Measurements from ENCODE around the gene HMG20B. TPM values are rescaled to one million over a fixed set of nuclear protein-coding genes. Genes with fewer than 3 reads are reported as not detected.

Gene HMG20B
- total RNA-seq, 1 experiment from 2014 or later: 186 TPM

DNA sequence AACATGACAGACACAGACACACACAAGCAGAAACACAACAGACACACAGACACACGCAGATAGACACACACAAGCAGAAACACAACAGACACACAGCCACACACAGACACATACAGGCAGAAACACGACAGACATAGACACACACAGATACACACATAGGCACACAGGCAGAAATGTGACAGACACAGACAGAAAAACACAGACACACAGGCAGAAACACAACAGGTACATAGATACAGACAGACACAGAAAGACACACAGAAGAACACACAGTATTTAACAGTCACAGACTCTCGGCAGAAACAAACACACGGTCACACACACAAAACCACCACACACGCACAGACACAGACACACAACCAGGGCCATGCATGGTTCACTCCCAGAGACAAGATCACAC lies 33.0 kb downstream of the HMG20B start:
- intact Hi-C loops (cut with micrococcal nuclease): no loop called here

More for the DNA sequence above, 33.0 kb downstream of the HMG20B start:
- no peak for DNase-seq (ENCODE audit: low read depth, low spot score)
- ChIA-PET POLR2A (no interaction called here), CTCF (no interaction called here), RAD21 (ENCODE audit: low non-redundant PET in 1 of 2, low total read pairs in 2 of 2, uncharacterized antibody in 2 of 2, unreplicated experiment in 2 of 2) (no interaction called here)
- Histone ChIP-seq H3K36me3 (ENCODE audit: control insufficient read depth in 1 of 2, insufficient read depth in 2 of 2, low read length in 2 of 2) (no peaks in the 10 kb centered on the region), H3K27ac (ENCODE audit: low read depth, low read length) (peak overlapping the region; percentile 79; the same call in 1 of the 2 replicates), H3K9me3 (ENCODE audit: control insufficient read depth in 1 of 2, insufficient read depth in 1 of 2, low read depth in 1 of 2, low read length in 2 of 2) (no peaks in the 10 kb centered on the region), H4K20me1 (ENCODE audit: insufficient read depth) (no peaks in the 10 kb centered on the region), H2AFZ (ENCODE audit: low read depth, low read length, poor library complexity, severe bottlenecking) (no peak overlapping the region), H3K79me2 (ENCODE audit: insufficient read depth, low read length) (no peaks in the 10 kb centered on the region), H3K9me2 (ENCODE audit: insufficient read depth) (no peaks in the 10 kb centered on the region), H3K27me3 (ENCODE audit: insufficient read depth, low read length) (no peaks in the 10 kb centered on the region), H3K4me1 (ENCODE audit: control insufficient read depth in 1 of 2, insufficient read depth in 2 of 2, low read length in 2 of 2) (peaks cover 13 to 28% of the 10 kb centered on the region in 2 experiments), H3K4me3 (replicated peaks in 1 of 2; ENCODE audit: low read depth in 1 of 2, low read length in 2 of 2) (peak overlapping the region; percentile 64 to 67), H3K9ac (ENCODE audit: low read length) (peak overlapping the region; percentile 67), H3K4me2 (ENCODE audit: low read length) (peak overlapping the region; percentile 83)
- peak; percentile 1; the same call in 1 of the 2 replicates for ATAC-seq
- no peak for TF ChIP-seq CBX3 (IDR thresholded peaks at IDR 0.05; ENCODE audit: low read depth)
- TF ChIP-seq ZNF274 (IDR thresholded peaks at IDR 0.05; ENCODE audit: low read depth, low read length): no peak
- TF ChIP-seq EGR1 (IDR thresholded peaks at IDR 0.05; ENCODE audit: low read depth): no peak
- TF ChIP-seq RAD21 (IDR thresholded peaks at IDR 0.05; ENCODE audit: low read depth): no peak
- no peak for TF ChIP-seq POLR2A (IDR thresholded peaks at IDR 0.05; ENCODE audit: borderline replicate concordance, extremely low read depth, insufficient read depth, insufficient read length)
- TF ChIP-seq, protein P1, sequence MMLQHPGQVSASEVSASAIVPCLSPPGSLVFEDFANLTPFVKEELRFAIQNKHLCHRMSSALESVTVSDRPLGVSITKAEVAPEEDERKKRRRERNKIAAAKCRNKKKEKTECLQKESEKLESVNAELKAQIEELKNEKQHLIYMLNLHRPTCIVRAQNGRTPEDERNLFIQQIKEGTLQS (IDR thresholded peaks at IDR 0.05): no peak
- TF ChIP-seq SP1 (IDR thresholded peaks at IDR 0.05; ENCODE audit: low read depth): no peak
- TF ChIP-seq, protein P2, sequence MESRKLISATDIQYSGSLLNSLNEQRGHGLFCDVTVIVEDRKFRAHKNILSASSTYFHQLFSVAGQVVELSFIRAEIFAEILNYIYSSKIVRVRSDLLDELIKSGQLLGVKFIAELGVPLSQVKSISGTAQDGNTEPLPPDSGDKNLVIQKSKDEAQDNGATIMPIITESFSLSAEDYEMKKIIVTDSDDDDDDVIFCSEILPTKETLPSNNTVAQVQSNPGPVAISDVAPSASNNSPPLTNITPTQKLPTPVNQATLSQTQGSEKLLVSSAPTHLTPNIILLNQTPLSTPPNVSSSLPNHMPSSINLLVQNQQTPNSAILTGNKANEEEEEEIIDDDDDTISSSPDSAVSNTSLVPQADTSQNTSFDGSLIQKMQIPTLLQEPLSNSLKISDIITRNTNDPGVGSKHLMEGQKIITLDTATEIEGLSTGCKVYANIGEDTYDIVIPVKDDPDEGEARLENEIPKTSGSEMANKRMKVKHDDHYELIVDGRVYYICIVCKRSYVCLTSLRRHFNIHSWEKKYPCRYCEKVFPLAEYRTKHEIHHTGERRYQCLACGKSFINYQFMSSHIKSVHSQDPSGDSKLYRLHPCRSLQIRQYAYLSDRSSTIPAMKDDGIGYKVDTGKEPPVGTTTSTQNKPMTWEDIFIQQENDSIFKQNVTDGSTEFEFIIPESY (IDR thresholded peaks at IDR 0.05; ENCODE audit: extremely low read depth, insufficient replicate concordance, low read length): no peak
- TF ChIP-seq, protein P3, sequence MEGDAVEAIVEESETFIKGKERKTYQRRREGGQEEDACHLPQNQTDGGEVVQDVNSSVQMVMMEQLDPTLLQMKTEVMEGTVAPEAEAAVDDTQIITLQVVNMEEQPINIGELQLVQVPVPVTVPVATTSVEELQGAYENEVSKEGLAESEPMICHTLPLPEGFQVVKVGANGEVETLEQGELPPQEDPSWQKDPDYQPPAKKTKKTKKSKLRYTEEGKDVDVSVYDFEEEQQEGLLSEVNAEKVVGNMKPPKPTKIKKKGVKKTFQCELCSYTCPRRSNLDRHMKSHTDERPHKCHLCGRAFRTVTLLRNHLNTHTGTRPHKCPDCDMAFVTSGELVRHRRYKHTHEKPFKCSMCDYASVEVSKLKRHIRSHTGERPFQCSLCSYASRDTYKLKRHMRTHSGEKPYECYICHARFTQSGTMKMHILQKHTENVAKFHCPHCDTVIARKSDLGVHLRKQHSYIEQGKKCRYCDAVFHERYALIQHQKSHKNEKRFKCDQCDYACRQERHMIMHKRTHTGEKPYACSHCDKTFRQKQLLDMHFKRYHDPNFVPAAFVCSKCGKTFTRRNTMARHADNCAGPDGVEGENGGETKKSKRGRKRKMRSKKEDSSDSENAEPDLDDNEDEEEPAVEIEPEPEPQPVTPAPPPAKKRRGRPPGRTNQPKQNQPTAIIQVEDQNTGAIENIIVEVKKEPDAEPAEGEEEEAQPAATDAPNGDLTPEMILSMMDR (IDR thresholded peaks at IDR 0.05 in 2 of 3, conservative IDR thresholded peaks at IDR 0.05 in 1 of 3; ENCODE audit: borderline replicate concordance in 1 of 3, insufficient read depth in 1 of 3, low read depth in 2 of 3, low read length in 2 of 3): no peak
- TF ChIP-seq FOSL1 (IDR thresholded peaks at IDR 0.05; ENCODE audit: low read depth): no peak
- TF ChIP-seq SRF (IDR thresholded peaks at IDR 0.05; ENCODE audit: low read depth): no peak
- no peak for TF ChIP-seq TCF7L2 (IDR thresholded peaks at IDR 0.05; ENCODE audit: borderline replicate concordance, extremely low read depth, insufficient read depth, insufficient read length)
- TF ChIP-seq YY1 (IDR thresholded peaks at IDR 0.05; ENCODE audit: extremely low read depth, insufficient replicate concordance, low read depth, low read length): no peak
- no peak for TF ChIP-seq SIN3A (IDR thresholded peaks at IDR 0.05; ENCODE audit: low read depth)
- TF ChIP-seq JUND (IDR thresholded peaks at IDR 0.05): no peak
- no peak for TF ChIP-seq ELF1 (IDR thresholded peaks at IDR 0.05; ENCODE audit: borderline replicate concordance, low read depth)
- TF ChIP-seq, protein P4, sequence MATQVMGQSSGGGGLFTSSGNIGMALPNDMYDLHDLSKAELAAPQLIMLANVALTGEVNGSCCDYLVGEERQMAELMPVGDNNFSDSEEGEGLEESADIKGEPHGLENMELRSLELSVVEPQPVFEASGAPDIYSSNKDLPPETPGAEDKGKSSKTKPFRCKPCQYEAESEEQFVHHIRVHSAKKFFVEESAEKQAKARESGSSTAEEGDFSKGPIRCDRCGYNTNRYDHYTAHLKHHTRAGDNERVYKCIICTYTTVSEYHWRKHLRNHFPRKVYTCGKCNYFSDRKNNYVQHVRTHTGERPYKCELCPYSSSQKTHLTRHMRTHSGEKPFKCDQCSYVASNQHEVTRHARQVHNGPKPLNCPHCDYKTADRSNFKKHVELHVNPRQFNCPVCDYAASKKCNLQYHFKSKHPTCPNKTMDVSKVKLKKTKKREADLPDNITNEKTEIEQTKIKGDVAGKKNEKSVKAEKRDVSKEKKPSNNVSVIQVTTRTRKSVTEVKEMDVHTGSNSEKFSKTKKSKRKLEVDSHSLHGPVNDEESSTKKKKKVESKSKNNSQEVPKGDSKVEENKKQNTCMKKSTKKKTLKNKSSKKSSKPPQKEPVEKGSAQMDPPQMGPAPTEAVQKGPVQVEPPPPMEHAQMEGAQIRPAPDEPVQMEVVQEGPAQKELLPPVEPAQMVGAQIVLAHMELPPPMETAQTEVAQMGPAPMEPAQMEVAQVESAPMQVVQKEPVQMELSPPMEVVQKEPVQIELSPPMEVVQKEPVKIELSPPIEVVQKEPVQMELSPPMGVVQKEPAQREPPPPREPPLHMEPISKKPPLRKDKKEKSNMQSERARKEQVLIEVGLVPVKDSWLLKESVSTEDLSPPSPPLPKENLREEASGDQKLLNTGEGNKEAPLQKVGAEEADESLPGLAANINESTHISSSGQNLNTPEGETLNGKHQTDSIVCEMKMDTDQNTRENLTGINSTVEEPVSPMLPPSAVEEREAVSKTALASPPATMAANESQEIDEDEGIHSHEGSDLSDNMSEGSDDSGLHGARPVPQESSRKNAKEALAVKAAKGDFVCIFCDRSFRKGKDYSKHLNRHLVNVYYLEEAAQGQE (IDR thresholded peaks at IDR 0.05; ENCODE audit: low read depth): no peak
- TF ChIP-seq ZFX (IDR thresholded peaks at IDR 0.05): no peak
- no peak for TF ChIP-seq POLR2AphosphoS5 (IDR thresholded peaks at IDR 0.05; ENCODE audit: low read depth, low read length)
- BruUV-seq (replicated peaks): no TSS peak

All from HCT116 (cell line).